ENCODE data around the gene DNAAF3.
A peak's percentile ranks its signal among the peaks of the same experiment; 100 is the strongest.
"Not testable (repeated sequence)": the region's sequence is repeated elsewhere in the genome, so short reads cannot be mapped to it uniquely, and the experiment has no call there.

The DNAAF3 gene

GRCh38 chr19:55166530-55167268 is at the start of gene DNAAF3:
TSS of gene DNAAF3 (minus strand) at chr19:55166613. CDS start at chr19:55166413, 200 bp downstream.
- peak; percentile 95 for DNase-seq

GRCh38 chr19:55213547-55213946 is 47.1 kb upstream of the DNAAF3 start:
- DNase-seq: no peak

- peak; percentile 28 for DNase-seq
Observed at GRCh38 chr19:55212447-55212846, 46.0 kb upstream of the DNAAF3 start.

GRCh38 chr19:55209693-55210472 is 43.5 kb upstream of the DNAAF3 start:
- peak; percentile 89 for DNase-seq

- DNase-seq: no peak
Observed at GRCh38 chr19:55208880-55209692, 42.7 kb upstream of the DNAAF3 start, which contains the start of gene PTPRH. TSS of gene PTPRH (minus strand) at chr19:55209501. CDS start at chr19:55209433, 68 bp downstream.

GRCh38 chr19:55206664-55207500 is 40.5 kb upstream of the DNAAF3 start:
- DNase-seq: peak; percentile 67

GRCh38 chr19:55202199-55202598 is 35.8 kb upstream of the DNAAF3 start:
- DNase-seq: not testable (repeated sequence)

- DNase-seq: no peak
Observed at GRCh38 chr19:55199620-55200204, 33.3 kb upstream of the DNAAF3 start.

GRCh38 chr19:55198651-55199050 is 32.2 kb upstream of the DNAAF3 start:
- DNase-seq: no peak

- DNase-seq: no peak
Observed at GRCh38 chr19:55197528-55197927, 31.1 kb upstream of the DNAAF3 start.

- no peak for DNase-seq
Observed at GRCh38 chr19:55196803-55197202, 30.4 kb upstream of the DNAAF3 start.

GRCh38 chr19:55193481-55193880 is 27.1 kb upstream of the DNAAF3 start:
- DNase-seq: no peak

- DNase-seq: no peak
Observed at GRCh38 chr19:55189403-55189835, 23.0 kb upstream of the DNAAF3 start.

GRCh38 chr19:55188625-55189024 is 22.2 kb upstream of the DNAAF3 start:
- no peak for DNase-seq

GRCh38 chr19:55186080-55186479 is 19.7 kb upstream of the DNAAF3 start:
- no peak for DNase-seq

GRCh38 chr19:55181740-55182139 is 15.3 kb upstream of the DNAAF3 start:
- no peak for DNase-seq

- no peak for DNase-seq
Observed at GRCh38 chr19:55179606-55180484, 13.4 kb upstream of the DNAAF3 start, which contains the start of gene SYT5. TSS of gene SYT5 (minus strand) at chr19:55180289. CDS start at chr19:55179041, 1,248 bp downstream.

- DNase-seq: peak; percentile 89
Observed at GRCh38 chr19:55178781-55179599, 12.6 kb upstream of the DNAAF3 start.

- no peak for DNase-seq
Observed at GRCh38 chr19:55176076-55176475, 9.7 kb upstream of the DNAAF3 start.
